Right forelimb (tissue), 1 donor: ENCODE results near the gene CDHR4.
A peak's percentile ranks its signal among the peaks of the same experiment; 100 is the strongest.
"Not testable (repeated sequence)": the region's sequence is repeated elsewhere in the genome, so short reads cannot be mapped to it uniquely, and the experiment has no call there.

Experiments used
- DNase-seq: peaks from one replicate; pipeline ENCODE4 v3.0.0-alpha.2; 2018

Gene CDHR4

GRCh38 chr3:49799761-49800160, at the start of gene CDHR4:
Gene CDHR4, minus strand, starts transcription at chr3:49799873. Its CDS starts 61 bp downstream, at chr3:49799812.
- DNase-seq: no peak

GRCh38 chr3:49845694-49846093, 46.0 kb upstream of the CDHR4 start:
- DNase-seq: no peak

- no peak for DNase-seq
These were observed 45.0 kb upstream of the CDHR4 start for GRCh38 chr3:49844464-49845183.

- DNase-seq: no peak
These were observed 43.3 kb upstream of the CDHR4 start for GRCh38 chr3:49842843-49843517.

- DNase-seq: no peak
These were observed 42.1 kb upstream of the CDHR4 start for GRCh38 chr3:49841806-49842205.

- DNase-seq: no peak
These were observed 41.5 kb upstream of the CDHR4 start for GRCh38 chr3:49841126-49841696.

GRCh38 chr3:49840388-49840787, 40.7 kb upstream of the CDHR4 start:
- DNase-seq: peak; percentile 58

- DNase-seq: peak; percentile 85
These were observed 39.6 kb upstream of the CDHR4 start for GRCh38 chr3:49839193-49839809.

- DNase-seq: no peak
These were observed 31.7 kb upstream of the CDHR4 start for GRCh38 chr3:49831341-49831740.

- DNase-seq: no peak
These were observed 26.3 kb upstream of the CDHR4 start for GRCh38 chr3:49826016-49826415.

- not testable (repeated sequence) for DNase-seq
These were observed 23.5 kb upstream of the CDHR4 start for GRCh38 chr3:49823131-49823530.

GRCh38 chr3:49813497-49814174, 14.0 kb upstream of the CDHR4 start, which contains the start of gene UBA7:
Gene UBA7, minus strand, starts transcription at chr3:49813953. Its CDS starts 166 bp downstream, at chr3:49813787.
- DNase-seq: peak; percentile 60

- no peak for DNase-seq
These were observed 13.3 kb upstream of the CDHR4 start for GRCh38 chr3:49812916-49813496.

GRCh38 chr3:49807431-49808114, 7.9 kb upstream of the CDHR4 start:
- DNase-seq: no peak

GRCh38 chr3:49806850-49807249, 7.2 kb upstream of the CDHR4 start:
- DNase-seq: no peak

- peak; percentile 90 for DNase-seq
These were observed 6.4 kb upstream of the CDHR4 start for GRCh38 chr3:49805897-49806701.

- DNase-seq: peak; percentile 89
These were observed 5.7 kb upstream of the CDHR4 start for GRCh38 chr3:49805367-49805782.

GRCh38 chr3:49804141-49805041, 4.7 kb upstream of the CDHR4 start:
- DNase-seq: peak; percentile 60

- DNase-seq: no peak
These were observed 3.9 kb upstream of the CDHR4 start for GRCh38 chr3:49803465-49804140.
